Right lobe of liver (tissue), 4 donors: ENCODE data around the gene ZNF646.

ENCODE experiments used
- CTCF ChIP-seq, 4 donors: fragments of 200-600 bp in 3 of 4; fragments of 450-650 bp in 1 of 4; IDR thresholded peaks; one replicate each; pipeline versions ENCODE4 v1.5.1 to v1.8.0; 2016 to 2022; ENCODE audit warnings: antibody characterized with exemption in 4 of 4, mild to moderate bottlenecking in 2 of 4
- POLR2A ChIP-seq: fragments of 450-650 bp; IDR thresholded peaks from one replicate; pipeline ENCODE4 v1.6.1; 2017; ENCODE audit warnings: antibody characterized with exemption, mild to moderate bottlenecking
- donor health status: DM: no; HTN: no; CAD: no.
- donor health status: DM: no; HTN: no; CAD: no.
- donor health status: DM: no; HTN: yes; CAD: no.

DNA sequence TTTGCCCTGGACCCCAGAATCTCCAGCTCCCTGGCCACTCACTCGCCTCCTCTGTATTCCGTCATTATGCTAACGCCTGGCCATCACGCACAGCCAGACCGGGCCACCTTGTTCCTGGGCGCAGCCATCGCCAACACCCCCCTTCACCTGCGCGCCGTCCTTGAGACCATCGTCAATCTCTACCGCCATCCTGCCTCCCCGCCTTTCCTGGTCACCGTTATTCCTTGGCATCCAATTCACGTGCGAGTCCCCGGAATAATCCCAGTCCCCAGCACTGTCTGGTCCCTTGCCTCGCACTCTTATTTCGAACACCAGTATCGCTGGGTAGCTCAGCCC, 19.8 kb downstream of the ZNF646 start:
- TF ChIP-seq CTCF (IDR thresholded peaks at IDR 0.05) (no peak), POLR2A (no peak)
